HG03060 (cell line): ENCODE measurements around the gene MTERF2.

Experiments used
- ATAC-seq: cut with Tn5 transposase; IDR thresholded peaks from one replicate; pipeline ENCODE4 v1.9.1; 2021; ENCODE audit warnings: low read depth, moderate number of reproducible peaks; ENCODE audit not compliant: unreplicated experiment

Gene MTERF2

GRCh38 chr12:106994579-106995220, 7.8 kb upstream of the MTERF2 start:
- no peak for ATAC-seq

GRCh38 chr12:106987846-106988245, 900 bp upstream of the MTERF2 start:
- no peak for ATAC-seq

- ATAC-seq: no peak
These were observed 811 bp downstream of the MTERF2 start for GRCh38 chr12:106986135-106986534.

- ATAC-seq: no peak
These were observed 1.5 kb downstream of the MTERF2 start for GRCh38 chr12:106985479-106985878.

GRCh38 chr12:106984588-106985137, 2.3 kb downstream of the MTERF2 start:
- no peak for ATAC-seq

GRCh38 chr12:106982229-106982628, 4.7 kb downstream of the MTERF2 start:
- no peak for ATAC-seq

GRCh38 chr12:106981788-106982187, 5.2 kb downstream of the MTERF2 start:
- no peak for ATAC-seq

- ATAC-seq: no peak
These were observed 6.0 kb downstream of the MTERF2 start for GRCh38 chr12:106980944-106981343.

- ATAC-seq: no peak
These were observed 8.7 kb downstream of the MTERF2 start for GRCh38 chr12:106978035-106978800.

GRCh38 chr12:106976668-106977067, 10.3 kb downstream of the MTERF2 start:
- no peak for ATAC-seq

GRCh38 chr12:106975993-106976658, 10.8 kb downstream of the MTERF2 start:
- no peak for ATAC-seq

GRCh38 chr12:106975098-106975497, 11.8 kb downstream of the MTERF2 start:
- ATAC-seq: no peak

- ATAC-seq: no peak
These were observed 12.4 kb downstream of the MTERF2 start for GRCh38 chr12:106974511-106974910.

- no peak for ATAC-seq
These were observed 13.4 kb downstream of the MTERF2 start for GRCh38 chr12:106973545-106973944.

GRCh38 chr12:106971065-106971464, 15.9 kb downstream of the MTERF2 start:
- ATAC-seq: no peak

GRCh38 chr12:106964526-106964925, 22.4 kb downstream of the MTERF2 start:
- no peak for ATAC-seq

- ATAC-seq: no peak
These were observed 24.7 kb downstream of the MTERF2 start for GRCh38 chr12:106962286-106962685.

- no peak for ATAC-seq
These were observed 26.5 kb downstream of the MTERF2 start for GRCh38 chr12:106960443-106960842.

GRCh38 chr12:106957583-106957982, 29.4 kb downstream of the MTERF2 start:
- ATAC-seq: no peak

GRCh38 chr12:106956048-106956578, 30.8 kb downstream of the MTERF2 start:
- ATAC-seq: peak; percentile 7
